HG03354 (cell line): ENCODE data around the gene ZNF605.
"Not testable (repeated sequence)": the region's sequence is repeated elsewhere in the genome, so short reads cannot be mapped to it uniquely, and the experiment has no call there.

Experiments used
- ATAC-seq: cut with Tn5 transposase; IDR thresholded peaks from one replicate; pipeline ENCODE4 v1.9.1; 2021; ENCODE audit warnings: mild to moderate bottlenecking; ENCODE audit not compliant: unreplicated experiment, poor library complexity, severe bottlenecking

Gene ZNF605

GRCh38 chr12:132949936-132950837 is 5.9 kb downstream of the ZNF605 start:
- ATAC-seq: no peak

- ATAC-seq: no peak
Observed at GRCh38 chr12:132948146-132949066, 7.7 kb downstream of the ZNF605 start.

GRCh38 chr12:132946246-132946820 is 9.8 kb downstream of the ZNF605 start:
- no peak for ATAC-seq

GRCh38 chr12:132945806-132946205 is 10.3 kb downstream of the ZNF605 start:
- no peak for ATAC-seq

- no peak for ATAC-seq
Observed at GRCh38 chr12:132942611-132943010, 13.5 kb downstream of the ZNF605 start.

- no peak for ATAC-seq
Observed at GRCh38 chr12:132941336-132941954, 14.7 kb downstream of the ZNF605 start.

- no peak for ATAC-seq
Observed at GRCh38 chr12:132940071-132940719, 15.9 kb downstream of the ZNF605 start.

- not testable (repeated sequence) for ATAC-seq
Observed at GRCh38 chr12:132938807-132939206, 17.3 kb downstream of the ZNF605 start.

- ATAC-seq: no peak
Observed at GRCh38 chr12:132937476-132937875, 18.6 kb downstream of the ZNF605 start.

GRCh38 chr12:132936921-132937320 is 19.2 kb downstream of the ZNF605 start:
- not testable (repeated sequence) for ATAC-seq

GRCh38 chr12:132936163-132936562 is 19.9 kb downstream of the ZNF605 start:
- no peak for ATAC-seq

GRCh38 chr12:132926415-132926833 is 29.7 kb downstream of the ZNF605 start:
- no peak for ATAC-seq

- ATAC-seq: no peak
Observed at GRCh38 chr12:132925597-132926414, 30.3 kb downstream of the ZNF605 start.

- ATAC-seq: no peak
Observed at GRCh38 chr12:132924356-132924755, 31.8 kb downstream of the ZNF605 start.

- no peak for ATAC-seq
Observed at GRCh38 chr12:132923356-132923909, 32.7 kb downstream of the ZNF605 start.

- no peak for ATAC-seq
Observed at GRCh38 chr12:132922676-132923075, 33.4 kb downstream of the ZNF605 start.

- ATAC-seq: no peak
Observed at GRCh38 chr12:132921685-132922084, 34.4 kb downstream of the ZNF605 start.

GRCh38 chr12:132918680-132919079 is 37.4 kb downstream of the ZNF605 start:
- no peak for ATAC-seq
